Pancreas (tissue), 10 donors: ENCODE measurements around the gene LRP5. TPM values are rescaled to one million over a fixed set of nuclear protein-coding genes. Genes with fewer than 3 reads are reported as not detected.

Experiments
- ATAC-seq, 4 donors: fragments of 200-7000 bp; cut with Tn5 transposase; one replicate each; pipeline versions ENCODE4 v1.8.0 to v1.9.1; 2020; ENCODE audit warnings: mild to moderate bottlenecking in 4 of 4, moderate library complexity in 4 of 4
- DNase-seq, 6 donors: peaks; one replicate each; pipeline ENCODE4 v3.0.0-alpha.2; 2020
- FAIRE-seq: peaks from 2 replicates; lab custom pipeline; 2012; peaks lifted over from hg19 to GRCh38; lab: Jason Lieb, UNC
- H3K27ac ChIP-seq, 4 donors: fragments of 200-600 bp; sonication (generic); 1 replicate in 3 of 4; 2 replicates in 1 of 4; pipeline versions ENCODE4 v1.5.0 to v1.8.0; 2020
- H3K27me3 ChIP-seq, 4 donors: fragments of 200-600 bp; one replicate each; pipeline ENCODE4 v1.8.0; 2021
- H3K36me3 ChIP-seq, 3 donors: fragments of 200-600 bp; sonication (generic) in 1 of 3; one replicate each; pipeline versions ENCODE4 v1.5.0 to v1.8.0; 2020 to 2021
- H3K4me1 ChIP-seq, 3 donors: fragments of 200-600 bp; one replicate each; pipeline ENCODE4 v1.8.0; 2021
- H3K4me3 ChIP-seq, 4 donors: fragments of 200-600 bp; sonication (generic) in 2 of 4; one replicate each; pipeline versions ENCODE4 v1.5.0 to v1.8.0; 2020 to 2021
- H3K9me3 ChIP-seq, 4 donors: fragments of 200-600 bp; one replicate each; pipeline ENCODE4 v1.8.0; 2021
- CTCF ChIP-seq, 4 donors: fragments of 200-600 bp; sonication (generic) in 3 of 4; IDR thresholded peaks; one replicate each; pipeline versions ENCODE4 v1.5.0 to v1.8.0; 2021; ENCODE audit warnings: antibody characterized with exemption in 4 of 4
- WGBS, 2 donors: extraction: QIAGEN DNeasy Blood & Tissue Kit; methylation state at CpG; one replicate each; pipeline ENCODE4 v1.1.7; 2013; 5-methylcytosine and 5-hydroxymethylcytosine counted together
- intact Hi-C, 3 donors: fragments of 100-400 bp; cut with DNase I; formaldehyde crosslinking; loops; one replicate each; pipeline versions ENCODE4 v1.11.1 to v1.14.2; 2022
- polyA plus RNA-seq, 2 donors: library from polyadenylated mRNA; stranded (reverse); fragments of 200-250 nt; gene quantifications; one replicate each; pipeline ENCODE4 v1.2.3, GENCODE V29; 2013
- total RNA-seq, 6 donors: library from RNA; stranded (reverse); fragmentation: NEBNext Ultra II Directional in 4 of 6; extraction: Animal tissue kit (Norgen Biotek cat#: 25700) in 4 of 6; gene quantifications; one replicate each; pipeline versions ENCODE4 v1.2.1 to v1.2.4, GENCODE V29; 2021 to 2023
- donor health status: healthy with polysubstance abuse.
- donor health status: DM: no; HTN: no; CAD: no; lungs with moderate emphysema.
- donor health status: DM: no; HTN: no; CAD: no.
- donor health status: control.
- donor health status: control.
- donor health status: Bipolar disorder and iron deficiency.
- donor health status: DM: yes; HTN: yes; CAD: no.
- donor health status: DM: no; HTN: no; CAD: no.
- donor health status: DM: no; HTN: no; CAD: no.
- donor health status: DM: yes; HTN: yes; CAD: no.

The LRP5 gene
- total and polyA plus RNA-seq, 8 donors, result 27.4 to 62.8 (median 32.5) TPM

- Histone ChIP-seq H3K27me3 (no peaks in the 10 kb centered on the region), H3K4me3 (peak overlapping the region; percentile 74 to 95 (median 88)), H3K9me3 (no peaks in the 10 kb centered on the region), H3K36me3 (no peaks in the 10 kb centered on the region), H3K4me1 (peaks cover 6 to 29% (median 16%) of the 10 kb centered on the region in 3 donors), H3K27ac (no peak overlapping the region)
- DNase-seq (peak in 1 of 6 donors; percentile 14), FAIRE-seq (no peak), ATAC-seq (no peak)
- intact Hi-C loops, result no loop called here
- 1% methylated on average over 12 of the region's 12 CpGs for WGBS, 2 donors
- TF ChIP-seq CTCF (IDR thresholded peaks at IDR 0.05), result no peak
These were observed 149.2 kb downstream of the LRP5 start for GRCh38 chr11:68461575-68461917.

GRCh38 chr11:68463714-68464113, 151.3 kb downstream of the LRP5 start:
- Histone ChIP-seq H3K36me3 (no peaks in the 10 kb centered on the region), H3K27me3 (no peaks in the 10 kb centered on the region), H3K4me3 (no peak overlapping the region), H3K9me3 (no peaks in the 10 kb centered on the region), H3K4me1 (peaks cover 6 to 40% (median 16%) of the 10 kb centered on the region in 3 donors), H3K27ac (no peak overlapping the region)
- ATAC-seq (no peak), FAIRE-seq (no peak), DNase-seq (no peak)
- 82 to 94% methylated on average over 1 of the region's 1 CpG for WGBS, 2 donors
- intact Hi-C loops, result no loop called here
- TF ChIP-seq CTCF (IDR thresholded peaks at IDR 0.05), result no peak

GRCh38 chr11:68467201-68467834, 154.9 kb downstream of the LRP5 start:
- H3K4me3 ChIP-seq, result no peak overlapping the region
- ATAC-seq (no peak), FAIRE-seq (no peak), DNase-seq (no peak)
- TF ChIP-seq CTCF (IDR thresholded peaks at IDR 0.05), result no peak
- WGBS, 2 donors, result 73 to 75% methylated on average over 8 of the region's 8 CpGs
- no peak overlapping the region for H3K27ac ChIP-seq
- intact Hi-C loops, result no loop called here
- H3K27me3 ChIP-seq, result no peaks in the 10 kb centered on the region
- no peaks in the 10 kb centered on the region for H3K36me3 ChIP-seq
- H3K9me3 ChIP-seq, result no peaks in the 10 kb centered on the region
- peaks cover 15 to 52% (median 34%) of the 10 kb centered on the region in 3 donors for H3K4me1 ChIP-seq

GRCh38 chr11:68468217-68468828, 155.9 kb downstream of the LRP5 start:
- DNase-seq (no peak), ATAC-seq (no peak), FAIRE-seq (no peak)
- H3K4me1 ChIP-seq, result peaks cover 15 to 44% (median 28%) of the 10 kb centered on the region in 3 donors
- no peak overlapping the region for H3K27ac ChIP-seq
- no peak for TF ChIP-seq CTCF (IDR thresholded peaks at IDR 0.05)
- WGBS, 2 donors, result 54 to 56% methylated on average over 3 of the region's 3 CpGs
- H3K9me3 ChIP-seq, result no peaks in the 10 kb centered on the region
- no peaks in the 10 kb centered on the region for H3K36me3 ChIP-seq
- no peaks in the 10 kb centered on the region for H3K27me3 ChIP-seq
- intact Hi-C loops, result no loop called here
- H3K4me3 ChIP-seq, result no peak overlapping the region

GRCh38 chr11:68469122-68469521, 156.7 kb downstream of the LRP5 start:
- H3K4me3 ChIP-seq, result no peak overlapping the region
- no peaks in the 10 kb centered on the region for H3K36me3 ChIP-seq
- H3K27me3 ChIP-seq, result no peaks in the 10 kb centered on the region
- peaks cover 15 to 42% (median 28%) of the 10 kb centered on the region in 3 donors for H3K4me1 ChIP-seq
- TF ChIP-seq CTCF (IDR thresholded peaks at IDR 0.05), result no peak
- DNase-seq (no peak), FAIRE-seq (no peak), ATAC-seq (peak; percentile 32 to 81 (median 64))
- 5% methylated on average over 2 of the region's 2 CpGs for WGBS, 2 donors
- peak overlapping the region in 1 of 4 donors; percentile 14 for H3K27ac ChIP-seq
- no peaks in the 10 kb centered on the region for H3K9me3 ChIP-seq
- intact Hi-C loops, result no loop called here
